WI38 (cell line): ENCODE data around the gene KLHDC7B.

ENCODE experiments used
- H3K4me3 ChIP-seq: 2 replicates; pipeline ENCODE4 v1.5.1; 2011; ENCODE audit warnings: low read depth, mild to moderate bottlenecking, control low read depth, low read length
- TF ChIP-seq, protein P1 (sequence below): IDR thresholded peaks from 2 replicates; pipeline ENCODE4 v1.5.1; 2012; ENCODE audit warnings: low read depth, mild to moderate bottlenecking, control low read depth, low read length

The KLHDC7B gene

DNA sequence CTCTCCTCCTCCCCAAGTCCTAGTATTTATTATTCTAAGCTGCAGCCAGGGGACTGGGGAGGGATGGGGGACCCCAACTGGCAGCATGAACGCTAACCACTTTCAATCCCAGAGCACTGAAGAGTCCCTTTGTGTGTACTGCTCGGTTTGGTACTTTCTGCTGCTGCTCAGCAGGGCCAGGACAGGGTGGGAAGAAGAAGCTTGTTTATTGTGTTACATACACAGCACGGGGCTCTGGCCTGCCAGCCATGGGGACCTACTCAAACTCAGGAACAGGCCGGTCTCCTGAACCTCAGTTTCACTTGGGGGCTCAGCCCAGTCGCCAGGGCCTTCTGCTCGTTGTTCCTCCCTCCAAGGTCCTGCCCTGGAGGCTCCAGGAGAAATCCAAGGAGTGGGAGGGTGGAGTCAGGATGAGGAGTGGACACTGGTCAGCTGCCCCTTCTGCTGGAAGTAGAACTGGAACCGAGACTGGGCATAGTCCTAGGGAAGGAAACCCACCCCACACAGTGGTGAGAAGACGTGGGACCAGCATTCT is 33.1 kb downstream of the KLHDC7B start:
- no peak overlapping the region for H3K4me3 ChIP-seq

DNA sequence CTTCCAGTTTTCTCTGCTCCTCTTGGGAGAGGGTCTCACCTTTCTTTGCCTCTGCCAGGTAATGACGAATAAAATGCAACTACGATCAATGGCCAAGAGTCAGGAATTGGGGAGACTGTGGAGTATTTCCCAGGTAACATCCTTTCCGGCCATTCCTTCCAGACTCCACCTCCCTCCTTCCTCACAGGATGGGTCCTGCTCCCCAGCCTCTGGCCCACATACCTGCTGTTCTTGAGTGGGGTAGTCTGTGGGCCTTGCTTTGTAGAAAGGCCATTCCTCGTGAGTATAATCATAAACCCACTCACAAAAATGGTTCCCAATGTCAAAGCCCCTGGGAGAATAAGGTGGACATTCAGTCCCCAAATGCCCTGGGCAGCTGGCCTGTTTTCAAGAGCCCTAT is 34.1 kb downstream of the KLHDC7B start:
- H3K4me3 ChIP-seq, result no peak overlapping the region

More for the DNA sequence above, 33.1 kb downstream of the KLHDC7B start:
- TF ChIP-seq, protein P1, sequence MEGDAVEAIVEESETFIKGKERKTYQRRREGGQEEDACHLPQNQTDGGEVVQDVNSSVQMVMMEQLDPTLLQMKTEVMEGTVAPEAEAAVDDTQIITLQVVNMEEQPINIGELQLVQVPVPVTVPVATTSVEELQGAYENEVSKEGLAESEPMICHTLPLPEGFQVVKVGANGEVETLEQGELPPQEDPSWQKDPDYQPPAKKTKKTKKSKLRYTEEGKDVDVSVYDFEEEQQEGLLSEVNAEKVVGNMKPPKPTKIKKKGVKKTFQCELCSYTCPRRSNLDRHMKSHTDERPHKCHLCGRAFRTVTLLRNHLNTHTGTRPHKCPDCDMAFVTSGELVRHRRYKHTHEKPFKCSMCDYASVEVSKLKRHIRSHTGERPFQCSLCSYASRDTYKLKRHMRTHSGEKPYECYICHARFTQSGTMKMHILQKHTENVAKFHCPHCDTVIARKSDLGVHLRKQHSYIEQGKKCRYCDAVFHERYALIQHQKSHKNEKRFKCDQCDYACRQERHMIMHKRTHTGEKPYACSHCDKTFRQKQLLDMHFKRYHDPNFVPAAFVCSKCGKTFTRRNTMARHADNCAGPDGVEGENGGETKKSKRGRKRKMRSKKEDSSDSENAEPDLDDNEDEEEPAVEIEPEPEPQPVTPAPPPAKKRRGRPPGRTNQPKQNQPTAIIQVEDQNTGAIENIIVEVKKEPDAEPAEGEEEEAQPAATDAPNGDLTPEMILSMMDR, result no peak

DNA sequence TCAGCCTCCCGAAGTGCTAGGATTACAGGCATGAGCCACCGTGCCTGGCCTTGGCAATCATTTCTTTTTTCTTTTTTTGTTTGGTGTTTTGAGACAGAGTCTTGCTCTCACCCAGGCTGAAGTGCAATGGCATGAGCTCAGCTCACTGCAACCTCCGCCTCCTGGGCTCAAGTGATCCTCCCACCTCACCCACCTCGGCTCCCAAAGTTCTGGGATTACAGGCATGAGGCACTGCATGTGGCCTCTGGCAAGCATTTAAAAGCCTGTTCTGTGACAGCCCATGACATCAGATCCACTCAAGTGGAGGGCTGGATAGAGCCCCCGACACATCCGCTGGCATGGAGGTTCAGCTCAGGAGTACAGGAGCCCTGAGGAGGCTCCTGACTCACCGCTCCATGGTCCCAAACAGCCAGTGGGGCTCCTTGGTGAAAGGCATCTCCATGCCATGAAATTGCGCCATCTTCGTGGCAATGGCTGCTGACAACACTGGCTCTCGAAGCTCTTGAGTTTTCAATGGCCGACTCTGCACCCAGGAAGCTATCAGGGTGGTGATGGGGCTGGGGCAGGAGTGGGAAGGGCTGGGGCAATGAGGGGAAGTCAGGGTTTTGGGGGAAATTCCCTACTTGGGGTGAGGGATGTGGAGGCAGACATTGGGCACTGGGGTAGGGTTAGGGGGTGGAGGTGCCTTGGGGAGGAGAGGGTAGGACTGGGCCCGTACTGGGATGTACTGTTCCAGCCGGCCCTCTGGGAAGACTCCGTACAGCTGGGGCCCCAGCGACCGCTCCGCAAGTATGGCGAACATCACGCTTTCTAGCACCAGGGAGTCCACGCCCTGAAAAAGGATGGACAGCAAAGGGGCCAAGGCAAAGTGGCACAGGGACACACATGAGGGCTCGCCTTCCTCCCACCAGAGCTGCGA is 35.6 kb downstream of the KLHDC7B start:
- TF ChIP-seq, protein P1, result no peak
- H3K4me3 ChIP-seq, result peak overlapping the region; percentile 78

More for the DNA sequence above, 34.1 kb downstream of the KLHDC7B start:
- TF ChIP-seq, protein P1, result no peak

DNA sequence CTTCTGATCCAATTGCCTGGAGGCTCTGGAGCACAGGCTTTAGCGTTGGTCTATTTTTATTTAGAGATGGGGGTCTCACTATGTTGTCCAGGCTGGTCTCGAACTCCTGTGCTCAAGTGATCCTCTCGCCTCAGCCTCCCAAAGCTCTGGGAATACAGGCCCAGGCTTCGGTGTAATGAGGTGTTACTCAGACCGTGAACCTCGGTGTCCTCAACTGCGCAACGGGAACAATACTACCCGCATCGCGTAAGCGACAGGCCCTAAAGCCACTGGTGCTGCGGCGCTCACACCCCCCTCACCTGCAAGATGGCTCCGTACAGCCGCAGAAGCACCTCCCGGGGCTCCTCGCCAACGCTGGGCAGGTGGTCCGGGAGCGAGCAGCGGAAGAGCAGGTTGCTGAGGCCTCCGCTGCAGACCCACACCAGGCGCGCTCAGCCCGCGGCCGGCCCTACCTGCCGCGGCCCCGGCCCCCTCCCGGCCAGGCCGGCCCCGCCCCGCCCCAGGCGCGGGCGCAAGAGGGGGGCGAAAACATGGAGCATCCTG is 36.3 kb downstream of the KLHDC7B start:
- TF ChIP-seq, protein P1, result no peak
- H3K4me3 ChIP-seq, result peak overlapping the region; percentile 78

GRCh38 chr22:50582493-50583293 is 37.0 kb downstream of the KLHDC7B start, which contains the start of gene CHKB:
CHKB (minus strand) TSS chr22:50582849; CDS start chr22:50582781, 68 bp downstream.
- peak within 1 kb of the TSS; percentile 78 for H3K4me3 ChIP-seq
- TF ChIP-seq, protein P1, result no peak

- peak overlapping the region; percentile 78 for H3K4me3 ChIP-seq
- TF ChIP-seq, protein P1, result 0 out of 2 replicates have a peak, but pooled peaks have one; percentile 5
Measured at GRCh38 chr22:50583294-50583861, 37.7 kb downstream of the KLHDC7B start.
